Measurements from ENCODE around the gene ZNF217.

- no peak for TF ChIP-seq CTCF (IDR thresholded peaks at IDR 0.05)
- TF ChIP-seq EZH2 (IDR thresholded peaks at IDR 0.05): no peak
- no peak for TF ChIP-seq EZH2phosphoT487 (IDR thresholded peaks at IDR 0.05)
Measured at GRCh38 chr20:53599910-53600632, 6.4 kb upstream of the ZNF217 start.

All from neural progenitor cell (in vitro differentiated cells).